Gastroesophageal sphincter (tissue), 3 donors: ENCODE measurements around the gene ASPG.

ENCODE experiments used
- POLR2A ChIP-seq, 2 donors: fragments of 450-650 bp; IDR thresholded peaks; one replicate each; pipeline ENCODE4 v1.6.1; 2017; ENCODE audit warnings: antibody characterized with exemption in 2 of 2, mild to moderate bottlenecking in 2 of 2, moderate library complexity in 1 of 2
- POLR2AphosphoS5 ChIP-seq: sonication (generic); formaldehyde crosslinking; IDR thresholded peaks from one replicate; pipeline ENCODE4 v1.6.1; 2017; ENCODE audit warnings: antibody characterized with exemption
- TF ChIP-seq, protein P1 (sequence below), 4 experiments: fragments of 200-600 bp in 2 of 4; fragments of 450-650 bp in 2 of 4; sonication (generic) in 1 of 4; IDR thresholded peaks; one replicate each; pipeline ENCODE4 v1.5.1; 2017 to 2019; ENCODE audit warnings: antibody characterized with exemption in 4 of 4, mild to moderate bottlenecking in 2 of 4, moderate library complexity in 2 of 4

DNA sequence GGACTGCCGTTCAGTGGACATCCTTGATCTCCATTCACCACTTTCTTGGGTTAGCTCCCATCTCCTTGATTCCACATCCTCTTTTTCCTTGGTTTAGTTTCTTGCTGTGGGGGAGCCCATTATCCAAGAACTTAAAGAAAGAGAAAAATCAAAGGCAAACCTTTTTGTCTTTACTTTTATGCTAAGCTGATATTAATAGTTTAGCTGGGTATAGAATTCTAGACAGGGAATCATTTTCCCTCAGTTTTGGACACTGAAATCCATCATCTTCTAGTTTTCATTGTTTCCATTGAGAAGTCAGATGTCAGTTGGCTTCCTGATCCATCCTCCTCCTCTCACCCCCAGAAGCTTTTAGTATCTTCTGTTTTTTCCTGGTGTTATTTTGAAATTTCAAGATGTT, 44.1 kb downstream of the ASPG start:
- TF ChIP-seq POLR2A (IDR thresholded peaks at IDR 0.05) (no peak), POLR2AphosphoS5 (no peak)
- TF ChIP-seq, protein P1, sequence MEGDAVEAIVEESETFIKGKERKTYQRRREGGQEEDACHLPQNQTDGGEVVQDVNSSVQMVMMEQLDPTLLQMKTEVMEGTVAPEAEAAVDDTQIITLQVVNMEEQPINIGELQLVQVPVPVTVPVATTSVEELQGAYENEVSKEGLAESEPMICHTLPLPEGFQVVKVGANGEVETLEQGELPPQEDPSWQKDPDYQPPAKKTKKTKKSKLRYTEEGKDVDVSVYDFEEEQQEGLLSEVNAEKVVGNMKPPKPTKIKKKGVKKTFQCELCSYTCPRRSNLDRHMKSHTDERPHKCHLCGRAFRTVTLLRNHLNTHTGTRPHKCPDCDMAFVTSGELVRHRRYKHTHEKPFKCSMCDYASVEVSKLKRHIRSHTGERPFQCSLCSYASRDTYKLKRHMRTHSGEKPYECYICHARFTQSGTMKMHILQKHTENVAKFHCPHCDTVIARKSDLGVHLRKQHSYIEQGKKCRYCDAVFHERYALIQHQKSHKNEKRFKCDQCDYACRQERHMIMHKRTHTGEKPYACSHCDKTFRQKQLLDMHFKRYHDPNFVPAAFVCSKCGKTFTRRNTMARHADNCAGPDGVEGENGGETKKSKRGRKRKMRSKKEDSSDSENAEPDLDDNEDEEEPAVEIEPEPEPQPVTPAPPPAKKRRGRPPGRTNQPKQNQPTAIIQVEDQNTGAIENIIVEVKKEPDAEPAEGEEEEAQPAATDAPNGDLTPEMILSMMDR (IDR thresholded peaks at IDR 0.05): no peak
